Activated T-cell treated with anti-CD3 and anti-CD28 coated beads for 1 hour (primary cell): Measurements from ENCODE around the gene CD99.
"Not testable (repeated sequence)": the region's sequence is repeated elsewhere in the genome, so short reads cannot be mapped to it uniquely, and the experiment has no call there.

Source experiments
- DNase-seq: peaks from one replicate; pipeline ENCODE4 v3.0.0-alpha.2; 2020; ENCODE audit warnings: low read depth

CD99 gene

DNA sequence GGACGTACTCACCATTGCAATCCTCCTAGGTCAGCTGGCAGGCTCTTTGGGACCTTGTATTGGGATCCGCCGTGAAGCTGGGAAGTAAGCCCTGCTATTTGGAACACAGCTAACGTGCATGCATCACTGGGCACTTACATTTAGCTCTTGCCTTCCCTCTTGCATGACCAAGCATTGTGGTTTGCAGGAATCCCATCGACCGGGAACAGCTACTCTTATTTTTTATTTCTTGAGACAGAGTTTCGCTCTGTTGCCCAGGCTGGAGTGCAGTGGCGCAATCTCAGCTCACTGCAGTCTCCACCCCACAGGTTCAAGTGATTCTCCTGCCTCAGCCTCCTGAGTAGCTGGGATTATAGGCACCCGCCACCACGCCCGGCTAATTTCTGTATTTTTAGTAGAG lies 36.2 kb downstream of the CD99 start:
- DNase-seq: not testable (repeated sequence)

DNA sequence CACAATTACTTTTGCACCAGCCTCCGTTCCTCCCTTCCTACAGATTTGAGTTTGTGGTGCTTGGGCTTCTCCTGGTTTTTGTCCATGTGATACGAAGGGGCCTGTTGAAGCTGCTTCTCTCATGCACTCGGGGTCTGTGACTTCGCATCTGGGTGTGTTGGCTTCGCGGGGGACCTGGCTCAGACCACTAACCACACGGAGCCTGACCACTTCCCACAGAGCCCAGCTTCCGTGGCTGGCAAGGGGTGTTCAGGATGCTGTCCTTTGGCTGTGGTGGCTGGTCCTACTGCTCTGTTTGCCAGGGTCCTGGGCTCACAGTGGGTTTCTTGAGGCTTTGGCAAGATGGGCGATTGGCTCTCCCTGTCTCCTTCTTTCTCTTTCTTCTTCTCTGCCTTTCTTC lies 41.0 kb downstream of the CD99 start:
- DNase-seq: no peak

DNA sequence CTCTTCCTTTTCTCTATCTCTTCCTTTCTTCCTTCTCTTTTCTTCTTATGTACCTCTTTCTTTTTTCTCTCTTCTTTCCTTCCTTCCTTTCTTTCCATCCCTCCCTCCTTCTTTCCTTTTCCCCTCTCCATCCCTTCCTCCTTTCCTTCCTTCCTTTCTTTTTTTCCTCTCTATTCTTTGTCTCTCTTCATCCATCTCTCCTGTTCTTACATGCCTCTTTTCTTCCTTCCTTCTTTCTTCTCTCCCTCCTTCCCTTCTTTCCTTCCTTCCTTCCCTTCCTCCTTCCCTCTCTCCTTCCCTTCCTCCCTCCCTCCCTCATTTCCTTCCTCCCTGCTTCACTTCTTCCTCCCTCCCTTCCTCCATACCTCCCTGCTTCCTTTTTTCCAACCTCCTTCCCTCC lies 41.6 kb downstream of the CD99 start:
- DNase-seq: no peak

DNA sequence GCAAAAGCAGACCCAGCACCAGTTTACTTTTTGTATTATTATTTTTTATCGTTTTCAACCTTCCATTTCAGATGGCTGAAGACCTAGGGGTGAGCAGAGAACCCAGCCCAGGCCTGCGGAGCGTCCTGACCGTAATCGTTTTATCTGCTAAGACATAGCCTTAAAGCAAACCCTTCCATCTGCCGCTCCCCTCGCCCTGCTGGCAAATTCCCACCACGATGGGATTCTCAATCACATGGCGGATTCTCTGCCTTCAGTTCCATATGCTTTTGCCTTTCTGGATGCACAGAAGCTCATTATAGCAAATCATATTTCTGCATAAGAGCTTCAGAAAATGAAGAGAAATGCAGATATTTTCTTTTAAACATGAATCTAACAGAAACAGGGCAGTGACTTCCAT lies 42.2 kb downstream of the CD99 start:
- no peak for DNase-seq

DNA sequence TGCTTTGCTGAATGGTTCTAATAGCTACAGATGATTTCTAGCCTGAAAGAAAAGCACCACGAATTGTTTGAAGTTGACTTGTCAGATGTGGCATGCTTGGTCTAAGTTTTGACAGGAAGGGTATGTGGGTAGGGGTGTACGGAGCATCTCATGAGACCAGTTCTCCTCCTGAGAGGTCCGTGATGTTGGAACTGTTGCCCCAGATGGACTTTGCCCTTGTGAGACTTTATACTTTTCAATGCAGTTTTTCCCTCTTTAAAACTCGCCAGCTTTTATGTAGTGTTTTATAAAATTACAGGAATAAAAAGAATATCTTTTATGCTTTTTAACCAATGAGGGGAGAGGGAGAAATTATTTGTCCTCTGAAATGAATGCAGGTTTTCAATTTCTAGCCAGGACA lies 44.2 kb downstream of the CD99 start:
- no peak for DNase-seq

DNA sequence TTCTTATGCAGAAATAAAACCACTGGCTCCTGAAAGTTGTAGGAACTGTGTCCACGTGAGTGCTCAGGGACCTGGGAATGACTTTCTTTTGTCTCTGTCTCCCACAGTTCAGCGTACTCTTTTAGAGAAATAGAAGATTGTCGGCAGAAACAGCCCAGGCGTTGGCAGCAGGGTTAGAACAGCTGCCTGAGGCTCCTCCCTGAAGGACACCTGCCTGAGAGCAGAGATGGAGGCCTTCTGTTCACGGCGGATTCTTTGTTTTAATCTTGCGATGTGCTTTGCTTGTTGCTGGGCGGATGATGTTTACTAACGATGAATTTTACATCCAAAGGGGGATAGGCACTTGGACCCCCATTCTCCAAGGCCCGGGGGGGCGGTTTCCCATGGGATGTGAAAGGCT lies 49.6 kb downstream of the CD99 start:
- no peak for DNase-seq

DNA sequence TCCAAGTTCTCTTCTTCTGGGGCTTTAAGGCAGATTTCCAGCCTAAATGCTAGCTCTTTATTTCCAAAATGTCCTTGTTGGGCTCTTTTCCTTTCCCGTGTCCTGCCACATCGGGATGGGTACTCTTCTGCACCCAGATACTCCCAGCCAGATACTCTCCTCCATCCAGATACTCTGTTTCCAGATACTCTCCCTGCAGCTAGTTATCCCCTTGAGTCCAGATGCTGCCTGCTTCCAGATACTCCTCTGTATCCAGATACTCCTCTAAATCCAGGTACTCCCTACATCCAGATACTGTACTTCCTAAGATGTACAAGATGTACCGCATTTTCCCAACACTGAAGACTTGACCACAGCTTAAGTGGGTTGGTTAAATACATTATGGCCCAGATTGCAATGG lies 50.3 kb downstream of the CD99 start:
- no peak for DNase-seq

DNA sequence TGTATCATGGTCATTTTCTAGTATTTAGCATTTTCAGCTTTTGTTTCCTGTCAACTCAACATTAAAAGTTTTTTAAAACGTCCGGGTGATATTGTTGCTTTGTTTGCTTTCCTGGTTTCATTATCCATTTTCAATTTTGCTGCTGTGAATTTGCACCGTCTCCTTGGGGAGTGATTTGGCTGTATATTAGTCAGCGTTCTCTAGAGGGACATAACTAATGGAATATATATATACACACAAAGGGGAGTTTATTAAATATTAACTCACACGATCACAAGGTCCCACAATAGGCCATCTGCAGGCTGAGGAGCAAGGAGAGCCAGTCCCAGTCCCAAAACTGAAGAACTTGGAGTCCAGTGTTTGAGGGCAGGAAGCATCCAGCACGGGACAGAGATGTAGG lies 55.2 kb downstream of the CD99 start:
- DNase-seq: not testable (repeated sequence)

DNA sequence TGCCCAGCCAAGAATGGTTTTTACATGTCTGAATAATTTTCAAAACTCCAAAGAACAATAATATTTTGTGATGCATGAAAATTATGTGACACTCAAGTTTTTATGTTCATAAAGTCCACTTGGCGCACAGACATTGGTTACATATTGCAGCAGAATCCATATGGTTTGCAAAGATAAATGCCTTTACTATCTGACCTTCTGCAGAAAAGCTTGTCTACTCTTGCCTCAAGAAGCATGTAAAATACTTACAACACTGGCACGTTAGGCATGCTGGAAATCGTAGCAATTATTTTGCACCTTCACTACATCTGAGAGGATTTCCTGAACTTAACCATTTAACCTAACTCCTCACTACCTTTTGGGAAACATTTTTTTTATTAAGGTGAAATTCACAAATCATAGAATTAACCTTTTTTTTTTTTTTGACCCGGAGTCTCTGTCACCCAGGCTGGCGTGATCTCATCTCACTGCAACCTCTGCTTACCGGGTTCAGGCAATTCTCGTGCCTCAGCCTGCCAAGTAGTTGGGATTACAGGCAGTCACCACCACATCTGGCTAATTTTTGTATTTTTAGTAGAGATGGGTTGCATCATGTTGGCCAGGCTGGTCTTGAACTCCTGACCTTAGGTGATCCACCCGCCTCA lies 57.2 kb downstream of the CD99 start:
- DNase-seq: no peak

DNA sequence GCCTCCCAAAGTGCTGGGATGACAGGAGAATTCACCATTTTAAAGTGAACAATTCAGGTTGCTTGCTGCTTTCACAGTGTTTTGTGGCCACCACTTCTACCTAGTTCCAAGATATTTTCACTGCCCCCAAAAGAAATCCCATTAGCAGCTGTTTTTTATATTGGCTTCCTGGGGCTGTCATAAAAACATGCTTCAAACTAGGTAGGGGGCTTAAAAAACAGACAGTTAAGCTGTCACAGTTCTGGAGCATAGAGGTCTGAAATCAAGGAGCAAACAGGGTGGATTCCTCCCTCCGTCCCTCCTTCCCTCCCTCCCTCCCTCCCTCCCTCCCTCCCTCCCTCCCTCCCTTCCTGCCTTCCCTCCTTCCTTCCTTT lies 57.7 kb downstream of the CD99 start:
- DNase-seq: no peak

DNA sequence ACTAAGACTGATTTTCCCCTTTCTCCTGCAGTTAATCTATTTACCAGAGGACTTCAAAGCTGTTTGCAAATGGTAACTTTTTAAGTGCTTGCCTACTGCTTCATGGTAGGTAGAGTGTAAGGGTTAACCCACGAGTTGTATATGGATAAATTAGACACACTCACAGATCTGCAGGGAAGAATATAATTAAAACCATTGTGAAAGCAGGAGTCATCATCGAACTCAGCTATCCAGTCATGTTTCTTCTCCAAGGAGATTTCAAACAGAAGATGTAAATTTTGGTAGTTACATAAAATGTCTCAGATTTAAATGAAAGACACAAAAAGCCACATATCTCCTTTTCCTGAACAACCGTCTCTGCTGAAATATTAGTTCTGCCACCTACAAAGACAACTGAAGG lies 60.2 kb downstream of the CD99 start:
- DNase-seq: no peak

DNA sequence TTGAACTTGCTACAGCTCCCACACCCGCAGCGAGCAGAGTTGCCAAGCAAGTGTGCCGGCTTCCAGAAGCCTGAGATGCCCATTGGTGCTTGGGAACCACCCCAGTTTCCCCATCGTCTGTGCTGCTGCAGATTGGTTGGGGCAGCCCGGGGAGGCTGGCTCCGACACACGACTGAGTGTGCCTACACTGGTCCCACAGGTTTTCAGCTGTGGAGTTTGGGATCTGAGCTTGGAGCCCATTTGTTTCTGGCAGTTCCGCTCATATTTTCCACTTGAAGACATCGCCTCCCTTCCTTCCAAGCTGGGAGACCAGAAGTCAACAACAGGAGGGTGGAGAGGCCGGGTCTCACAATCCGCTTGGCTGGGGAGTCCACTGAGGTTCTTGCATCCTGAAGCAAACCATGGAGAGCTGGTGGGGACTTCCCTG lies 60.8 kb downstream of the CD99 start, which contains the start of gene XG:
XG (plus strand) TSS at position 167 of the 427 bp plus-strand sequence; CDS start at position 402, 235 bp downstream.
- DNase-seq: not testable (repeated sequence)

DNA sequence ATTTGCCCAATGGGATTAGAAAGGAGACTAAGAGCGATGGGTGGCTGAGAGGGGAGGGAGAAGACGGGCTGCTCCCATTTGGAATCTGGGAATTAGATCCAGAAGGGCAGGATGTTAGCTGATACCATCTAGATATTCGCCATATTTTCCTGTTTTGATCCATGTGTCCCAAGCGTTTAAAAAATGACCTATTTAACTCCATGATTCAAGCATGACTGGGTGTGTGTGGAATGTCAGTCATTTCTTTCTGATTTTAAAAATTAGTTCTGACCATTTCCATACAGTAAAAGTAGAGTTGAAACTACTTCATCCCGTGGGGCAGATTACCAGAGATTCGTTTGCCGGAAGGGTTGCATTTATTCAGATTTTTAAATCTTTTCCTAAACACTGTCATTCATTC lies 61.3 kb downstream of the CD99 start:
- DNase-seq: not testable (repeated sequence)

DNA sequence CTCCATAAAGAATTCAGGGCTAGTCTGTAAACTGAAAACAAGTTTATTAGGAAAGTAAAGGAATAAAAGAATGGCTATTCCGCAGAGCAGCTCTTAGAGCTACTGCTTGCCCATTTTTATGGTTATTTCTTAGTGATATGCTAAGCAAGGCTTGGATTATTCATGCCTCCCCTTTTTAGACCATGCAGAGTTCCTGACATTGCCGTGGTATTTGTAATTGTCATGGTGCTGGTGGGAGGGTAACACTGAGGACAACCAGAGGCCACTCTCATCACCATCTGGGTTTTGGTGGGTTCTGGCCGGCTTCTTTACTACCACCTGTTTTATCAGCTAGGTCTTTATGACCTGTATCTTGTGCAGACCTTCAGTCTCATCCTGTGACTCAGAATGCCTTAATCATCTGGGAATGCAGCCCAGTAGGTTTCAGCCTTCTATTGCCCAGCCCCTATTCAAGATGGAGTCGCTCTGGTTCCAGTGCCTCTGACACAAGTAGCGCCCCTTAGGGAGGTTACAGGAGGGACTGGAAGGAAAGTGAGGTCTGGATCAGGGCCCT lies 64.1 kb downstream of the CD99 start:
- not testable (repeated sequence) for DNase-seq

DNA sequence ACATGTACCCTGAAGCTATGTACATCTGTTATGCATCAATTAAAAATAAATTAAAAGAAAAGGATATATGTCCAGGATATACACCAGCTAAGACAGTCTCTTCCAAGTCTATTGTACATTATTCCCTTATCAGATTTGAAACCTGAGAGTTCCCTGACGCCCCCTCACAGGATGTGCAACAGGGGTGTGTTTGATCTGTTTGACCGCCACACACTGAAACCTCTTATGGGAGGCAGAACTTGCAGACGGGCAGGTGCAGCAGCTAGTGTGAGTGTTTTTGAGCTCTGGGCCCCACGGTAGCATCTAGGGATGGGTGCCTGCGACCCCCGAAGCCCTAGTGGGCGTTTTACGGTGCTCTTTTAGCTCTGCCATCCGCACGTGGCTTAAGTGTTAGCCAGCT lies 65.5 kb downstream of the CD99 start:
- DNase-seq: no peak

DNA sequence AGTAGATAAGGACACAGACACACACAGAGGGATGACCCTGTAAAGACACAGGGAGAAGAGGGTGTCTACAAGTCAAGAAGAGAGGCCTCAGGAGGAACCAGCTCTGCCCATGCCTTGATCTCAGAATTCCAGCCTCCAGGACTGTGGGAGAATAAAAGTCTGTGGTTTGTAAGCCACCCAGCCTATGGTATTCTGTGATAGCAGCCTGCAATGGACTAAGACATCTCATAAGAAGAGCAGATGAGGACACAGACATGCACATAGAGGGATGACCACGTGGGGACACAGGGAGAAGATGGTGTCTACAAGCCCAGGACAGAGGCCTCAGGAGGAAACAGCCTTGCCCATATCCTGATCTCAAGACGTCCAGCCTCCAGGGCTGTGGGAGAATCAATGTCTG lies 70.2 kb downstream of the CD99 start:
- DNase-seq: no peak

DNA sequence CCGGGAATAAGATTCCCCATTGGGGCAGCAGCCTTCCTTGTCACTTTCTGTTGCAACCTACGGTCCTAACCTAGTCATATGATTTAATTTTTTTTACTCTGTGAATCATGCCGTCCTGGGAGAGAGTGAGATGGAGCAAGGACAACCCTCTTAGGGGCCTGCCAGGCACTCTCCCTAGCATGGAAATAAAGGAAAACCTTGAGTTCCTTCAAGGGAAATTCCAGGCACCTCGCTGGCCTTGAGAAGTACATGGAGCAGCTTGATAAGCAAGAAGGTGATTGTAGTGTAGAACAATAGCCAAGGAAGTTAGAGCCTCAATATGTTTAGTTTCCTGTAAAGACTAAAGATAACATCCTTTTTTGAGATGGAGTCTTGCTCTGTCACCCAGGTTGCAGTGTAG lies 71.6 kb downstream of the CD99 start:
- not testable (repeated sequence) for DNase-seq

DNA sequence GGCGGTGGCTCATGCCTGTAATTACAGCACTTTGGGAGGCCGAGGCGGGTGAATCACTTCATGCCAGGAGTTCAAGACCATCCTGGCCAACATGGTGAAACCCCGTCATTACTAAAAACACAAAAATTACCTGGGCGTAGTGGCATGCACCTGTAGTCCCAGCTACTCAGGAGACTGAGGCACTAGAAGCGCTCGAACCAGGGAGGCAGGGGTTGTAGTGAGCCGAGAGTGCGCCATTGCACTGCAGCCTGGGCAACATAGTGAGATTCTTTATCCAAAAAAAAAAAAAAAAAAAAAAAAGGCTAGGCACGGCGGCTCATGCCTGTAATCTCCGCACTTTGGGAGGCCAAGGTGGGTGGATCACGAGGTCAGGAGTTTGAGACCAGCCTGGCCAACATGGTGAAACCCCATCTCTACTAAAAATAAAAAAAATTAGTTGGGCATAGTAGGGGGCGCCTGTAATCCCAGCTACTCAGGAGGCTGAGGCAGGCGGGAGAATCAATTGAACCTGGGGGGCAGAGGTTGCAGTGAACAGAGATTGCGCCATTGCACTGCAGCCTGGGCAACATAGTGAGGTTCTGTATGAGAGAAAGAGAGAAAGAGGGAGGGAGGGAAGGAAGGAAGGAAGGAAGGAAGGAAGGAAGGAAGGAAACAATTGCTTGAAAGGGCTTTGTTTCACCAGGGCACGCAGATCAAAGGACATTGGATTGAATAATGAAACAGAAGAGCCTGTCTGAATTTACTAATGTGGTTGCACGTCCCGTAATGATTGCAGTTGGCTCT lies 73.9 kb downstream of the CD99 start:
- DNase-seq: not testable (repeated sequence)

DNA sequence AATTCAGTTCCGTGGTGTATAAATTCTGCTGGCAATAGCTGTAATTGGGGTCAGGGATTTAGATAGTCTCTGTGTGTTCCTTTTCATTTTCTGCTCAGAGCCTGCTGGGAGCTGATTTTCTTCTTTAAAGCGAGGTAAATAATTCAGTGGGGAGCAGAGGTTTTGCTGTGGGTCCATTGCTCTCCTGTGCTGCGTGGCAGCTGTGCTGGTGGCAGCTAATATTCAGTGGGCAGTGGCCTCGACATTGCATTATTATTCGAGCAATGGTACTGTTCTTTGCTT lies 74.4 kb downstream of the CD99 start:
- no peak for DNase-seq

DNA sequence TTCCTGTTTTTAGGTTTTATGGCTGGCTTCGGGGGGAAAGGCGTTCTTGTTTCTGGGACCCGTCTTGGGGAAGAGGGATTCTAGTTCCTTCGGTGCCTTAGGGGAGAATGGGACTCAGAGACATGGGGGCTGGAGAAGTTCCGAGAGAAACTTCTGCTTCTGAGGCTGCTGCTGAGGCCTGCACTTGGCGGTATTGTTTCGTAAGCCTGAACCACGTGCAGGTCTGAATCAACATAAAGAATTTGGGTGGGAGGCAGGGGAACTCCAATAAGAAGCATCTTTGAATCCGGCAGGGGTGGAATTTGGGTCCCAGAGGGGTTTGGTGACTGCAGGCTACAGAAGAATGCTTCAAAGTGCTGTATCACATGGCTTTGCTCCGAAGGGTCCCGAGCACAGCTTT lies 75.8 kb downstream of the CD99 start:
- no peak for DNase-seq

DNA sequence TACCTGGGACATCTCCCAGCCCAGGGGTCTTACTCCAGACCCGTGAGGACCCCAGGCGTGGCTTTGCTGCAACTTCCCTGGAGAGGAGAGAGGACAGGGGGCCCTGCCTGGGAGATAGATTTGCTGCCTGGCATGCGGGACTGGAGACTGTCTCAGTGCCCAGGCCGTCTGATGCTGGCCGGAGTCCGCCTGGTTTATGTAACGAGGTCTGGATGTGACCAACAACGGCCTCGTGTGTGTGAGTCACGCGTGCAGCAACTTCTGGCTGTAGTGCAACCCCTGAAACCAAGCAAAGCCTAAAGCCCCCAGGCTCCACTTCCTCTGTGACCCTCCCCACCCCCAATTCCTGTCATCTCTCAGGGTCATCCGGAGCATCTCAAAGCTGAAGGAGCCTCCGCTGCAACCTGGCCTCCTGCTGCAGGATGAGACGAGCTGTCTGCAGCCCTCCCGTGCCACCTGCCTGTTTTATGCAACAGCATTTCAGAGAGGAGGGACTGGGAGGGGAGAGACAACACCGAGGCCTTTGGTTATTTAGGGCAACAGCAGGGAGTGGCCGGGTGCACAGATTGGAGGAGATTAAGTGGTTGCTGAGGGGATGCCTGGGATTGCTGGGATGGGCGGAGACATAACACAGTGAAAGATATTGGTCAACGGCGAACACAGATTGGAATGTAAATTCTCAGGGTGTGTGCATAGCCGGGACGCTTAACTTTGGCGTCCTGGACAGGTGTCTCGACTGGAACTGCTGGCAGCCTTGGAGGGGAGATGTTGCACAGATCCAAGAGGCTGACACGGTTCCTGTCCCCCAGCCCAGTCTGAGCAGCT lies 76.7 kb downstream of the CD99 start:
- DNase-seq: no peak

DNA sequence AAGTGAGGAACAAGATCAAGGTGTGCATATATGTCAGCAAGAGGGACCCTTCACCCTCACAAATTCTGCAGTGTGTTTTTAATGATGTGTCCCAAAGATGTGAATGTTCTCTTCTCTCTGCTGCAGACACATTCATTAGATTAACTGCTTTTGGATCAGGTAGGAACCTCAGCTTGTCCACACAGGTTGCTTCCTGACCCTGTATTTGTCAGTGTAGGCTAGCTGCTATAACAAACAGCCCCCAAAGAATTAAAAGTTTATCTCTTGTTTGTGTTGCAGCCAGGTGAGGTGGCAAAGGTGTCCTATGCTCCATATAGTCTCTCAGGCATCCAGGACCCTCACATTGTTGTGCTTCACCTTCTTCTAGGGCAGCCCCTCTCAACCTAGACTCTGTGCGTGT lies 78.5 kb downstream of the CD99 start:
- DNase-seq: no peak
